Activated CD4-positive, alpha-beta T cell treated with anti-CD3 and anti-CD28 coated beads, Interleukin-2, Interleukin-4, amounts not matched to agents 100 ng/mL and 50 ng/mL, durations not matched to agents 16 hours and 8 hours (primary cell): ENCODE measurements around the gene GBP7.
"Not testable (repeated sequence)": the region's sequence is repeated elsewhere in the genome, so short reads cannot be mapped to it uniquely, and the experiment has no call there.

Experiments
- DNase-seq: peaks from one replicate; pipeline ENCODE4 v3.0.0-alpha.2; 2020; ENCODE audit warnings: low spot score

The GBP7 gene

GRCh38 chr1:89175601-89176256, at the start of gene GBP7:
GBP7 (minus strand) TSS chr1:89176003; CDS start chr1:89171935, 4,068 bp downstream.
- no peak for DNase-seq

- no peak for DNase-seq
Measured at GRCh38 chr1:89221341-89221740, 45.5 kb upstream of the GBP7 start.

GRCh38 chr1:89219851-89220250, 44.0 kb upstream of the GBP7 start:
- not testable (repeated sequence) for DNase-seq

- DNase-seq, result not testable (repeated sequence)
Measured at GRCh38 chr1:89218941-89219340, 43.1 kb upstream of the GBP7 start.

- no peak for DNase-seq
Measured at GRCh38 chr1:89213347-89213746, 37.5 kb upstream of the GBP7 start.

GRCh38 chr1:89211035-89211634, 35.3 kb upstream of the GBP7 start:
- no peak for DNase-seq

GRCh38 chr1:89206373-89206772, 30.6 kb upstream of the GBP7 start:
- no peak for DNase-seq

- no peak for DNase-seq
Measured at GRCh38 chr1:89203166-89203565, 27.4 kb upstream of the GBP7 start.

- no peak for DNase-seq
Measured at GRCh38 chr1:89201106-89201794, 25.4 kb upstream of the GBP7 start.

- DNase-seq, result peak; percentile 17
Measured at GRCh38 chr1:89200663-89201062, 24.9 kb upstream of the GBP7 start.

GRCh38 chr1:89199525-89200031, 23.8 kb upstream of the GBP7 start:
- peak; percentile 6 for DNase-seq

- peak; percentile 69 for DNase-seq
Measured at GRCh38 chr1:89198491-89199072, 22.8 kb upstream of the GBP7 start, which contains the start of gene GBP4. GBP4 (minus strand) TSS chr1:89198942; CDS start chr1:89198834, 108 bp downstream.

- DNase-seq, result no peak
Measured at GRCh38 chr1:89198081-89198480, 22.3 kb upstream of the GBP7 start.

GRCh38 chr1:89195476-89195875, 19.7 kb upstream of the GBP7 start:
- no peak for DNase-seq

- no peak for DNase-seq
Measured at GRCh38 chr1:89191314-89191713, 15.5 kb upstream of the GBP7 start.

- no peak for DNase-seq
Measured at GRCh38 chr1:89190017-89190416, 14.2 kb upstream of the GBP7 start.

GRCh38 chr1:89179343-89179742, 3.5 kb upstream of the GBP7 start:
- no peak for DNase-seq

GRCh38 chr1:89176971-89177370, 1.2 kb upstream of the GBP7 start:
- no peak for DNase-seq

GRCh38 chr1:89174491-89174890, 1.3 kb downstream of the GBP7 start:
- DNase-seq, result no peak

- no peak for DNase-seq
Measured at GRCh38 chr1:89172468-89173143, 3.2 kb downstream of the GBP7 start.

GRCh38 chr1:89171067-89171438, 4.8 kb downstream of the GBP7 start:
- peak; percentile 29 for DNase-seq
